Measurements from ENCODE around the gene LTBP2. TPM values are rescaled to one million over a fixed set of nuclear protein-coding genes. Genes with fewer than 3 reads are reported as not detected.

LTBP2 gene
- total RNA-seq, 2 experiments from 2014 or later, result 0.04 to 0.05 TPM

DNA sequence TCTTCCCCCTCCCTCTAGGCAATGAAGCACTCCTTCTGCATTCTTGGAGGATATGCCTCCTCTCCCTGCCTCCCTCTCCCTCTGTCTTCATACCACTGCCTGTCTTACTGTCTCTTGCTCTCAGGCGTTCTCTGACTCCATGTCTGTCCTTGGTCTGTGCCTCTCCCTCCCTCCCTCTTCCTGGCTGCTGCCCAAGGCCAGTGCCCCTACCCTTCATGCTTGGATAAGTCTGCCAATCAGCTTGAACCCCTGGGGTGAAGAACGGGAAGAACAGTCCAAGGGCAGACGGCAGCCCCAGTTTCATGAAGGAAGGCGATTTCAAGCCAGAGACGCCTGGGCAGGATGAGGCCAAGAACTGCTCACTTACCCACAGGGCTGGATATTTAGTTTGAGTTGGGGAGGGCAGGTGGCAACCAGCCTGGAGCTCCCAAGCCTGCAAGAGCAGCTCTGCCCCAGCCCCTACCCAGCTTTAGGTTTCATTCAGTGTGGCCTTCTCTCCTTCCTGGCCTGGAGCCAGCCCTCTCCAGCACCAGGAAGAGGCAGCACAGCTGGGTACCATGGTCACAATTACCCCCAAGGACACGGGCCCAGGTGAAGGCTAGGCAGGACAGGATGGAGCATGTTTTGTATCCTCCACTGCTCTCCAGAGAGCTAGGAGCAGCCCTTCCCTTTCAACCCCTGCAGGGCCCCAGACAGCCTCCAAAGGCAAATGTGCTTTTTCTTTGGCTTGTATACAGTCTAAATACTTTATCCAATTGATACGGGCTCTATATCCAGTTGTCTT lies 35.8 kb upstream of the LTBP2 start:
- ChIA-PET CTCF (interaction anchor here (1.7 kb wide), 1 partner anchor 39 kb away, joined by 4 read pairs; no protein-coding TSS in a partner anchor), POLR2A (no interaction called here)
- Mint-ChIP-seq H3K4me1 (ENCODE audit: low read depth) (peaks cover 3% of the 10 kb centered on the region), H3K27me3 (no peaks in the 10 kb centered on the region), H3K4me3 (no peak overlapping the region), H3K9me3 (no peaks in the 10 kb centered on the region), H3K27ac (no peak overlapping the region), H3K36me3 (ENCODE audit: low read depth) (no peaks in the 10 kb centered on the region)
- intact Hi-C loops (cut with micrococcal nuclease), result no loop called here
- no peak for ATAC-seq
- no peak for TF ChIP-seq CTCF (IDR thresholded peaks at IDR 0.05)
- DNase-seq, result no peak

DNA sequence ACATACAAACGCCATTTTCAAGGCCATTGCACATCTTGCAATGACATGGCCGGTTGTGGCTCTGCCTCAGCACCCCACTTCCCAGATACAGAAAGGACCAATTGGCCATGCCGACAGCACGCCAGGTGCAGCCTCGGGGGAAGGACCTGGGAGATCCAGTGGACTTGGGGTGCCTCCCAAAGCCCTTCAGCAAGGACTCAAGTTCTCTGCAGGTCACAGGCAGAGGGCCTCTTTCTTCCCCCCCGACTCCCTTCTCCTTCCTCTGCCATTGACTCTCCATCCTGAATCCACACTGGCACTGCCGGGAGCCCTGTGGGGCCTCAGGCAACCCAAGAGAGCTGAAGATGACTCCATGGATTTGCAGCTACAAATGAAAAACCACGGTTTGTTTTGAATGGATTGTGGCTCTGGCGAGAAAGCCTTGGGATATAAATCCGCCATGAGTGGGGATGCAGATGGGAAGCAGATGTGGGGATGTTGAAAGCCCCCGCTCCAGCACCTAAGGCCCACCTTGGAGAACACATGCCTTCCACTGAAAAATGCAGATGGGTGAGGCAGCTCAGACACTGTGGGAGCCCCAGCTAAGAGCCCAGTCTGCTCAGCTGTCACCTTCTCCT lies 35.1 kb upstream of the LTBP2 start:
- Mint-ChIP-seq H3K4me1 (ENCODE audit: low read depth) (peaks cover 3% of the 10 kb centered on the region), H3K9me3 (no peaks in the 10 kb centered on the region), H3K36me3 (ENCODE audit: low read depth) (no peaks in the 10 kb centered on the region), H3K27me3 (no peaks in the 10 kb centered on the region), H3K27ac (no peak overlapping the region), H3K4me3 (no peak overlapping the region)
- CTCF ChIA-PET, result interaction anchor here (1.7 kb wide), 1 partner anchor 38 kb away, joined by 4 read pairs; no protein-coding TSS in a partner anchor
- intact Hi-C loops (cut with micrococcal nuclease), result no loop called here
- POLR2A ChIA-PET, result no interaction called here
- no peak for ATAC-seq
- no peak for DNase-seq
- TF ChIP-seq CTCF (IDR thresholded peaks at IDR 0.05), result no peak

- ATAC-seq, result no peak
- no peak for DNase-seq
- POLR2A ChIA-PET, result no interaction called here
- intact Hi-C loops (cut with micrococcal nuclease), result no loop called here
- Mint-ChIP-seq H3K9me3 (no peaks in the 10 kb centered on the region), H3K27me3 (no peaks in the 10 kb centered on the region), H3K4me1 (ENCODE audit: low read depth) (no peaks in the 10 kb centered on the region), H3K36me3 (ENCODE audit: low read depth) (no peaks in the 10 kb centered on the region), H3K27ac (no peak overlapping the region), H3K4me3 (no peak overlapping the region)
- CTCF ChIA-PET, result interaction anchor here (0.6 to 1.7 kb wide), 4 partner anchors 37 to 83 kb away, joined by 3 to 5 read pairs (median 3); no protein-coding TSS in a partner anchor
- no peak for TF ChIP-seq CTCF (IDR thresholded peaks at IDR 0.05)
Measured at GRCh38 chr14:74645756-74646470, 33.9 kb upstream of the LTBP2 start.

GRCh38 chr14:74645244-74645643 lies 33.2 kb upstream of the LTBP2 start:
- intact Hi-C loops (cut with micrococcal nuclease), result no loop called here
- DNase-seq (no peak), ATAC-seq (no peak)
- ChIA-PET CTCF (interaction anchor here (0.6 to 1.7 kb wide), 2 partner anchors 37 to 61 kb away, joined by 3 to 5 read pairs; no protein-coding TSS in a partner anchor), POLR2A (no interaction called here)
- TF ChIP-seq CTCF (IDR thresholded peaks at IDR 0.05), result no peak
- H3K27me3 Mint-ChIP-seq, result no peaks in the 10 kb centered on the region
- H3K4me1 Mint-ChIP-seq (ENCODE audit: low read depth), result no peaks in the 10 kb centered on the region
- H3K9me3 Mint-ChIP-seq, result no peaks in the 10 kb centered on the region
- no peaks in the 10 kb centered on the region for H3K36me3 Mint-ChIP-seq (ENCODE audit: low read depth)
- H3K27ac Mint-ChIP-seq, result no peak overlapping the region
- no peak overlapping the region for H3K4me3 Mint-ChIP-seq
